IPS-11a (cell line): ENCODE data around the gene QRICH2.
A peak's percentile ranks its signal among the peaks of the same experiment; 100 is the strongest.
"Not testable (repeated sequence)": the region's sequence is repeated elsewhere in the genome, so short reads cannot be mapped to it uniquely, and the experiment has no call there.

Source experiments
- H3K4me3 ChIP-seq: one replicate; pipeline ENCODE4 v1.5.1; 2013; ENCODE audit warnings: low read depth, low read length, control low read depth

QRICH2 gene

DNA sequence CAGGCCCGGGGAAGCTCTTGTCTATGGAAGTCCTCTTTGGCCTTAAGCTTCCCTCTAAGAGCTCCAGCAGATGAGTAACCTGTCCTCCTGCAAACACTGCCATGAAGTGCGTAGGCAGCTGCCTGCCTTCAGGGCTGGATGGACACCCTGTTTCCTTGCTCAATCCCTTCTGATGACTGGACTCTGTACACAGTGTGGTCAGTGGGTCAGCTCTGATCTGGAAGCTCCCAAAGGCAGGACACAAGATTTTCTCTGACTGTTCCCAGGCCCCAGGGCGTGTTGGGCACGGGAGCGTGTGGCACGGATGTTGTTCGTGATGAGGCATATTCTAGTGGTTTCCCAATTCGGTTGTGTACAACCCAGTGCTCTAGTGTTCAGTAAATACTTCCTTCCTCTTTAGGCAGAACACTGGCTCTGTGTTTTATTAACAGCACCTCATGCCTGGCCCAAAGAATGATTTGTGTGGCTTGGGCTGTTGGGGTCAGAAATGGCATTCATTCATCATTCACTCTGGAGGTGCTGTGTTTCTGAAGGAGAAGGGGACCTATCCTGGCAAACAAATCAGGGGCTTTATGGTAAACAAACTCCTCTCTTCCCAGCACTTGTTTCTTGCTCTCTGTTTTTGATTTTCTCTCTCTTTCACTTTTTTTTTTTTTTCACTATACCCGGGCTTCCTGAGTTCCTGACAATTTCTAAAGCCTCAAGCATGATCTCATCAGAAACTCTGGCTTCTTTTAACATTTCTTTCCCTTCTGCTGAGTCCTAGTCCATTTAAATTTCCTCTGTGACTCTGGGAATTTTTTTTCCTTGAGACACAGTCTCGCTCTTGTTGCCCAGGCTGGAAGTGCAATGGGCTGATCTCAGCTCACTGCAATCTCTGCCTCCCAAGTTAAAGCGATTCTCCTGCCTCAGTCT lies 55.8 kb downstream of the QRICH2 start:
- H3K4me3 ChIP-seq = no peak overlapping the region

- H3K4me3 ChIP-seq = no peak overlapping the region
Observed at GRCh38 chr17:76251478-76252039, 56.5 kb downstream of the QRICH2 start.

DNA sequence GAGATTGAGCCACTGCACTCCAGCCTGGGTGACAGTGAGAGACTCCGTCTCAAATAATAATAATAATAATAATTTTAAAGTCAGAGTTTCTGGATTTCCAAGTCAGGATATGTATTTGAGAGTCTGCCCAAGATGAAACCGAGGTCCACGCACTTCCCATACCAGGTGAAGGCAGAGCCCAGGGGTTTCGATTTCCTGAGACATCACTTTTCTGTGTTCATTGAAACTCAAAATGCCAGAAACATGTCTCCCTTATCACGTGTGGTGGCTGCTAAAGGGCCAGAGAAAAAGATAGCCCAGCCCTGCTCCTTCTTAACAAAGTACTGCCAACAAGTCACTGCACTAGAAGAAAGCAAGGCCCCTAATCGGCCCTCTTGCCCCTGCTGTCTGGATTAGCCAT lies 57.9 kb downstream of the QRICH2 start:
- no peak overlapping the region for H3K4me3 ChIP-seq

GRCh38 chr17:76248013-76248782 lies 59.9 kb downstream of the QRICH2 start:
- H3K4me3 ChIP-seq = no peak overlapping the region

DNA sequence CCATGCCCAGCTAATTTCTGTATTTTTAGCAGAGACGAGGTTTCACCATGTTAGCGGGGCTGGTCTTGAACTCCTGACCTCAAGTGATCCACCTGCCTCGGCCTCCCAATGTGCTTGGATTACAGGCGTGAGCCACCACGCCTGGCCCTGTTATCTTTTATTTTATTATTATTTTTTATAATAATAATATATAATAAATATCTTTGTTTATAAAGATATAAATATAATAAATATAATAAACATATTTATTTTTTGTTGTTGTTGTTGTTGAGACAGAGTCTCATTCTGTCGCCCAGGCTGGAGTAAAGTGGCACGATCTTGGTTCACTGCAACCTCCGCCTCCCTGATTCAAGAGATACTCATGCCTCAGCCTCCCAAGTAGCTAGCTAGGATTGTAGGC lies 60.8 kb downstream of the QRICH2 start:
- H3K4me3 ChIP-seq = no peak overlapping the region

DNA sequence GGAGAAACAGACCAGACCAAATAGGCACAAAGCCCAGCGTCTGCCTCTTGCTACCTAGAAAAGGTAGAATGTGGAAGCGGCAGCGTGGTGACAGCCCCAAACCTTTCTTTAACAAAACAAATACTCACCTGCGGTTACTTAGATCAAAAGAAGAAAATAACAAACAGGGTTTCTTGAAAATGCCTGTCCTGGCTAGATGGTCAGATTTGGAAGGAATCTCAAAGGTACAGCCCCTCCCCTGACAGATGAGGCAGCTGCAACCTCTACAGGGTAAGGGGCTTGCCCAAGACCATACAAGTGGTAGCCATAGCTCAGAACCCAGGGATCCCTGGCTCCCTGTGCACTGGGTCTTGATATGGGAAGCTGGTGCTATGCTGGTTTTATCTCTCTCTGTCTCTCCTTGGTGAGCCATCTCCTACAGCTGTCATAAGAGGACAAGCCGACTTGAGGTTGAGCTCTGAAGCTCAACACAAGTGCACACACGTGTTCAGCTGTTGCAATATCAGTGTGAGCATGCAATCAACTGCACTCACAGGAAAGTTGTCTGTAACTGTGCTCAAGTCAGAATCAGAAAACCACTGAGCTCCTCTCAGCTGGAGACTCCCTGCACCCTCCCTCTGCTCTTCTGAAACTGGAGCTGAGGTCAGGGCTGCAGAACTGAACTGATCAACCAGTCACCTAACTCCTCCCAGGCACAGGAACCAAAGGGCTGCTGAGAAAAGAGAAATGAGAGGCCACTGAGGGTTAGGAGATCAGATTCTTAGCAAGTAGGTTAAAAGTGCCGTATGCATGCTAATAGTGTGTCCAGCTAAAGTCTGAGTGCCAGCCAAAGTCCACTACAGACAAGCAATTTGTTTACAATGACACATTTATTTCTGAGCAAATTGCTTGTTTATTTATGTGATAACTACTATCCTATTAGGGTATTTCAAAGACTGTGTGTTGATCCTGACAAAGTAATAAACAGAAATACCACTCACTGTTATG lies 61.7 kb downstream of the QRICH2 start:
- H3K4me3 ChIP-seq = no peak overlapping the region

DNA sequence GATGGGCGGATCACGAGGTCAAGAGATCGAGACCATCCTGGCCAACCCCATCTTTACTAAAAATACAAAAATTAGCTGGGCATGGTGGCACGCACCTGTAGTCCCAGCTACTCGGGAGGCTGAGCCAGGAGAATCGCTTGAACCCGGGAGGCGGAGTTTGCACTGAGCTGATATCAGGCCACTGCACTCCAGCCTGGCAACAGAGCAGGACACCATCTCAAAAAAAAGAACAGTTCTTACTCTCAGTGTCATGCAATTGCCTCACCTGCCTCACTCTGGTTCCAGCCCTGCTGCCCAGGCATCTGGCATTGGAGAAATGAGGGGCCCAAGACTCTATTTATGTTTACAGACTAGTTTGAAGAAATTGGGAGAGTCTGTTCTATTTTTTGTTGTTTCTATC lies 63.4 kb downstream of the QRICH2 start:
- H3K4me3 ChIP-seq = not testable (repeated sequence)

- no peak overlapping the region for H3K4me3 ChIP-seq
Observed at GRCh38 chr17:76243826-76244679, 64.0 kb downstream of the QRICH2 start.

DNA sequence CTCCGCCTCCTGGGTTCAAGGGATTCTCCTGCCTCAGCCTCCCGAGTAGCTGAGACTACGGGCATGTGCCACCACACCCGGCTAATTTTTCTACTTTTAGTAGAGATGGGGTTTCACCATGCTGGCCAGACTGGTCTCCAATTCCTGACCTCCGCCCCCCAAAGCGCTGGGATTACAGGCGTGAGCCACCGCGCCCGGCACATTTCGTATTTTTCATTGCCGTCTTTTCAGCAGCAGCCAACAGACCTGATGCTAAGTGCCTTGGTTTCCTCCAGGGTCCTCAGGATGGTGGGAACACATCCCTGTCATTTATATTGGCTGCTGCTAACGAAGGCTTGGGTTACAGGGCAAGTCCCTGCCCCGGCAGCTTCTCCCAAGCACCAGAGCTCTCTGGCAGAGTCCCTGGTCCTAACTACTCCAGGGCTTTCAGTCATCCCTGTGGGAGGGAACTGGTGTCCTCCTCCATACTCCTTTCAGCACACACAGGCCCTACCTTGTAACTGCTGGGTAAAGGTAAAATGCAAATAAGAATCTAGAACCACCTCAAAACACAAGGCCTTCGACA lies 66.3 kb downstream of the QRICH2 start:
- no peak overlapping the region for H3K4me3 ChIP-seq

DNA sequence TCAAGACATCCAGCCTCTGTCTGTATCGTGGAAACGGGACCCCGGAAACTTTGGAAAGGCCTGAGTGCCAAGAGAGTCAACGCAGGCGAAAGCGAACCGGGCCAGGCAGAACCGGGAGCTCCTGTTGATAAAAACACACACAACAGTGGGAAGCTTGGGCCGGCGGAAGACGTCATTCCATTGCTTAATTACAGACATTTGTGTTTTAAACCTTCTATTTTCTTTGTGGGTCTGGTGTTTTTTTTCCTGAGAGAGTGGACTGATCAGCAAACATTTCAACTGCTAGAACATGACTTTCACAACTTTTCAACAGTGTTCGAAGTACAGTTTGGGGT lies 66.9 kb downstream of the QRICH2 start:
- H3K4me3 ChIP-seq = peak overlapping the region; percentile 56

DNA sequence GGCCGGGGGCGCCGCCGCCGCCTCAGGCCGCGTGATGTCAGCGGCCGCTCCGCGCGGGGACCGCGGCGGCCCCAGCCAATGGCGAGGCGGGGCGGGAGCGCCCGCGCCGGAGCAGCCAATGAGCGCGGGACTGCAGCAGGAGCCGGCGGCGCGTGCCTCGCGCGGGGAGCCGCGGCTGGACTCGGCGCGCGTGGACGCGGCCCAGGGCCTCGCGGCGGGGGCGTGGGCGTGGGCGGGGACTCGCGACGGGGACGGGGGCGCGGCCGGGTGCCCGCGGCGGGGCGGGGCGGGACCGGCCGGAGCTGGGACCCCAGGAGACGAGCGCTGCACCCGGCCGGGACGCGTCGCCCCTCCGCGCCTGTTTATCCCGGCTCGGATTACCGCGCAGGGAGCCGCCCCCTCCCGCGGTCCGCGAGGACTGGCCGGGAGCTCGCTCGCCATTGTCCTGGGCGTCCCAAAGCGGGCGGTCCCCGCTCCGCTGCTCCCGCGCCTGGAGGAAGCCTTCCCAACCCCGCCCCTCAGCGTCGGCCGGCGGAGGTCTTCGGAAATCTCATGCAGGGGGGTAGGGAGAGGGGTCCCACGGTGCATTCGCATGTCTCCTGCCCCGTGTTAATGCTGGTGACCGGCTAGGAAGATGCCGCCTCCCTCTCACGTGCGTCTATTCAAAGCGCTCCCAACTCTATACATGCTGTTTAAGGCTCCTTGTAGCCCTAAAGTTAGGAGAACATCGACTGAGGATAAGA lies 67.4 kb downstream of the QRICH2 start, which contains the start of gene RNF157:
RNF157 (minus strand) TSS at position 33 of the 743 bp plus-strand sequence. CDS start 253 bp downstream, outside the sequence.
- peak within 1 kb of the TSS; percentile 56 for H3K4me3 ChIP-seq

- H3K4me3 ChIP-seq = peak overlapping the region; percentile 20
Observed at GRCh38 chr17:76239538-76240274, 68.4 kb downstream of the QRICH2 start.

- no peak overlapping the region for H3K4me3 ChIP-seq
Observed at GRCh38 chr17:76238847-76239537, 69.1 kb downstream of the QRICH2 start.

DNA sequence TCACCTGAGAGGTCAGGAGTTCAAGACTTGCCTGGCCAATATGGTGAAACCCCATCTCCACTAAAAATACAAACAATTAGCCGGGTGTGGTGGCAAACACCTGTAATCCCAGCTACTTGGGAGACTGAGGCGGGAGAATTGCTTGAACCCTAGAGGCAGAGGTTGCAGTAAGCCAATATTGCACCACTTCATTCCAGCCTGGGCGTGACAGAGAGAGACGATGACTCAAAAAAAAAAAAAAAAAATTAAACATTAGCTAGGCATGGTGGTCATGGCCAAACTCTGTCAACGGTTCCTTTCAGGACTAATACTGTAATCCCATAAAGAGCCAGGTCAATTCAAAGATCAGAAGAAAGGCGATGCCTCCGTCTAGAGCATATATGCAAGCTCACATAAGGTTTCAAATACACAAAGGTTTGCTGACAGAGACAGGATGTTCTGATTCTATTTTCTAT lies 70.2 kb downstream of the QRICH2 start:
- no peak overlapping the region for H3K4me3 ChIP-seq

GRCh38 chr17:76236603-76237002 lies 71.5 kb downstream of the QRICH2 start:
- H3K4me3 ChIP-seq = no peak overlapping the region

GRCh38 chr17:76235883-76236282 lies 72.2 kb downstream of the QRICH2 start:
- no peak overlapping the region for H3K4me3 ChIP-seq

- H3K4me3 ChIP-seq = no peak overlapping the region
Observed at GRCh38 chr17:76234354-76234679, 73.8 kb downstream of the QRICH2 start.
